Stimulated activated CD4-positive, alpha-beta T cell treated with anti-CD3 and anti-CD28 coated beads, Interleukin-15, amount 100 ng/mL, for 24 hours (primary cell): Measurements from ENCODE around the gene PRODH.
"Not testable (repeated sequence)": the region's sequence is repeated elsewhere in the genome, so short reads cannot be mapped to it uniquely, and the experiment has no call there.

Experiments
- DNase-seq: peaks from one replicate; pipeline ENCODE4 v3.0.0-alpha.2; 2020

The PRODH gene, protein sequence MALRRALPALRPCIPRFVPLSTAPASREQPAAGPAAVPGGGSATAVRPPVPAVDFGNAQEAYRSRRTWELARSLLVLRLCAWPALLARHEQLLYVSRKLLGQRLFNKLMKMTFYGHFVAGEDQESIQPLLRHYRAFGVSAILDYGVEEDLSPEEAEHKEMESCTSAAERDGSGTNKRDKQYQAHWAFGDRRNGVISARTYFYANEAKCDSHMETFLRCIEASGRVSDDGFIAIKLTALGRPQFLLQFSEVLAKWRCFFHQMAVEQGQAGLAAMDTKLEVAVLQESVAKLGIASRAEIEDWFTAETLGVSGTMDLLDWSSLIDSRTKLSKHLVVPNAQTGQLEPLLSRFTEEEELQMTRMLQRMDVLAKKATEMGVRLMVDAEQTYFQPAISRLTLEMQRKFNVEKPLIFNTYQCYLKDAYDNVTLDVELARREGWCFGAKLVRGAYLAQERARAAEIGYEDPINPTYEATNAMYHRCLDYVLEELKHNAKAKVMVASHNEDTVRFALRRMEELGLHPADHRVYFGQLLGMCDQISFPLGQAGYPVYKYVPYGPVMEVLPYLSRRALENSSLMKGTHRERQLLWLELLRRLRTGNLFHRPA

GRCh38 chr22:18935889-18936529, at the start of gene PRODH:
PRODH (minus strand) TSS chr22:18936293; CDS start chr22:18936287, 6 bp downstream.
- no peak for DNase-seq

GRCh38 chr22:18985780-18986179, 49.7 kb upstream of the PRODH start:
- no peak for DNase-seq

DNA sequence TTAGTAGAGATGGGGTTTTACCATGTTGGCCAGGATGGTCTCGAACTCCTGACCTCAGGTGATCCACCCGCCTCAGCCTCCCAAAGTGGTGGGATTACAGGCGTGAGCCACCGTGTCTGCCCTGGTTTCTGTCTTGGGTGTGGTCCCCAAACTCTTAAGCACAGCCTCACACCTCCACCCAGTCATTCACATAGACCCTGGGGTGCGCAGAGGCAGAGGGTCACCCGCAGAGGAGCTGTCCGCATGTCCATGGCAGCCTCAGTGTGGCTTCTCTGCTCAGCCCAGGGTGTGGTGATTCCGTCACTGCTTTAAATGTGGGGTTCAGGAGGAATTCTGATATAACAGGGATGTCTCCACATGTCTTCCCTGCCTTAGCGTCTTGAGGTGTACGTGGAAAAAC, 48.5 kb upstream of the PRODH start:
- DNase-seq, result no peak

GRCh38 chr22:18983120-18983651, 47.1 kb upstream of the PRODH start:
- no peak for DNase-seq

DNA sequence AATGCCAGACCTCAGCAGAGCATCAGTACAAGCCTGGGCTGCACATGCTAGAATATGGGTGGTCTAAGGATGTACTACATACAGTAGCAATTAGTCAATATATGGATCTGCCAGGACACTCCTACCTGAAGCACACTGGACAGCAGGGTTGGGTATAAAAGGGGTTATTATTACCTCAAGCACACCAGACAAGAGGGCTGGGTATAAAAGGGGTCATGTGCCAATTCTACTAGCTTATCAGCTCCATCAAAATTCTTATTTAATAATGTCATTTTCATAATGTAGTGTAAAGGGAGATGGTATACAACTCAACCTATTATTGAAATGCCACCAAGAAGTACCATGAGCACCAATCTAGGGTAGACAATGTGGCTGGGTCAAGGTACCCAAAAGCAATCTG, 44.7 kb upstream of the PRODH start:
- no peak for DNase-seq

DNA sequence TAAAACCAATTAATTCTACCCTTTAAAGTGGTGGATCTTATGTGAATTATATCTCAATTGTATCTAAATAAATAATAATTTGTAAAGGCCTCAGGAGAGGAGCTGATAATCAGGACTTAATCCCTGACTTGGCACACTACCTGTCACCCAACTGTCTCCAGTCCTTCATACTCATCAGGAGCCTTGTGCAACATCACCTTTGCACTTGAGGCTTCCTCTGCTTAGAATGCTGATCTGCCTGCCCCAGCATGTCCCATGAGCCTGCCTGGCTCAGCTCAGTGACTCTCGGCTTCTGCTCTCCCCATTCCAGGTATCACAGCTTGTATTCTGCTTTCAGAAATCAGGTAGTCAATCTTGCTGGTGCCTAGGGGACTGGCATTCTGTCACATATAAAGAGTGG, 43.9 kb upstream of the PRODH start:
- DNase-seq, result no peak

DNA sequence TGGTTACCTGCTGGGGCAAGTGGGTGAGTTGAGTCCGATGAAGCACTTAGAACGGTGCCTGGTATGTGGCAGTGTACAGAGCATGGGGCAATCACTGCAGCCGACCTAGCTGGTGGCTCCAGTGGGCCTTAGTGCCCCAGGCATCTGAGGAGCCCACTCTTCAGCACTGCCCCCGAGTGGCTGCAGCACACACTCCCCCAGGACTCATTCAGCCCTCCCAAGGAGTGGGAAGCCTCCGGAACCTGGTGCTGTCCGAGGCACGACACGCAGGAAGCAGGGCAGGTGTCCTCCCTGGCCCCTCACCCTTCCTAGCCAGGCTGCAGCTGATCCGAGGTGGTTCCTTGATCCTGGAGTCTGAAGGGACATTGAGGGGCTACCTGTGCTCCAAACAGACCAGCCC, 42.4 kb upstream of the PRODH start:
- no peak for DNase-seq

GRCh38 chr22:18977824-18978425, 41.8 kb upstream of the PRODH start:
- DNase-seq, result no peak

DNA sequence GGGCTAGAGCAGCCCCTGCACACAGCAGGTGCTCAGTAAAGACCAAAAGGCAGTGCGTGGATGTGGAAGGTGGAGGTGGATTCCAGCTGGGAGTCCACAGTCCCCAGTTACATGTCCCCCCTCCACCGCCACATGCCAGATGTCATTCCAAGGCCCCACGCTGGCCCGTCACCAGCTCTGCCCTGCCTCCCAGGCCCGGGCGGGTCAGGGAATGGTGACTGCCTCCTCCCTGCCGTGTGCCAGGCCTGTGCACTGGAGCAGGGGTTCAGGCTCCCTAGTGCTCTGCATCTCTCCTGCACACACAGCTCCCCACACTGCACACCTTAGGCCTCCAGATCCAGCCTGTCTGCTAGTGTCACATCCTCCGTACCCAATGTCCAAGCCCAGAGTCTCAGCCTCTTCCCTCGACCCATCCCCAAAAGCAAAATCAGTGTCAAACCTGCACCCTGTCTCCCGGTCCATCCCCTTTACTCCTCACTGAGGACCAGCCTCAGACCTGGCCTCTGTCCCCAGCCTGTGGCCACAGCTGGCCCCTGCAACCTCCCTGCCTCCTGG, 40.2 kb upstream of the PRODH start:
- DNase-seq, result no peak

GRCh38 chr22:18975434-18976196, 39.5 kb upstream of the PRODH start:
- DNase-seq, result no peak

- no peak for DNase-seq
These were observed 38.5 kb upstream of the PRODH start for GRCh38 chr22:18974477-18975180.

GRCh38 chr22:18973264-18974031, 37.4 kb upstream of the PRODH start:
- DNase-seq, result no peak

DNA sequence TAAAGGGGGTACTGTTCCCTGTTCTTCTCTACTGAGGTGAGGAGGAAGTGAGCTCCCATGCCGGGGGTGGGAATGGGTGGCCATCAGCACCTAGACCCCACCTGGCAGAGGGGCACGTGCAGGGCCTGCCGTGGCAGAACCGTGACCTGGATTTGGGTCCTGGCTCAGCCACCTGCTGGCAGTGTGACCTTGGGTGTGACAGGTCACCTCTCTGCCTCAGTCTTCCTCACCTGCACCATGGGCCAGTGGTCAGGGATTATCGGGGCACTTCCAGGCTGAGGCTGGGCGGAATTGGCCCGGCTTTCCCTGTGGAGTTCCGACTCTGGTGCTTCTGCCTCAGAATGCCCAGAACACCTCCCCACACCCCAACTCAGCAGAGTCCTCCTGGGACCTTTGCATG, 36.5 kb upstream of the PRODH start:
- DNase-seq, result not testable (repeated sequence)

DNA sequence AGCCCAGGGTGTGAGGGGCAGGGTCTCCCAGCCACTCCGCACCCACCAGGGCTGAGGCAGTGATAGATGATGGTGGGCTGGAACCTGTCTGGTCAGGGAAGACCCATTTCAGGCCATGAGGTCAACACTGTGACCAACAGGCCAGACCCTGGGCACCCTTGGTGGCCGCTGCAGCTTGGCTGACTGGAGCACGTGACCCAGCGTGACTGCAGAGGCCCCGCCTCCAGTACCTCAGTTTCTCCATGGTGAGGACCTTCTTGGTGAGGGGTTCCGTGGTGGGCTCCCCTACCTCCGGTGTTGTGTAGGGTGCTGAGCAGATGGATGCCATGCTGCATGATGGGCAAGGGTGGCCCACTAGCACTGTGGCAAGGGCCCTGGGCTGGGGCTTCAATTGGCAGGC, 35.9 kb upstream of the PRODH start:
- not testable (repeated sequence) for DNase-seq

DNA sequence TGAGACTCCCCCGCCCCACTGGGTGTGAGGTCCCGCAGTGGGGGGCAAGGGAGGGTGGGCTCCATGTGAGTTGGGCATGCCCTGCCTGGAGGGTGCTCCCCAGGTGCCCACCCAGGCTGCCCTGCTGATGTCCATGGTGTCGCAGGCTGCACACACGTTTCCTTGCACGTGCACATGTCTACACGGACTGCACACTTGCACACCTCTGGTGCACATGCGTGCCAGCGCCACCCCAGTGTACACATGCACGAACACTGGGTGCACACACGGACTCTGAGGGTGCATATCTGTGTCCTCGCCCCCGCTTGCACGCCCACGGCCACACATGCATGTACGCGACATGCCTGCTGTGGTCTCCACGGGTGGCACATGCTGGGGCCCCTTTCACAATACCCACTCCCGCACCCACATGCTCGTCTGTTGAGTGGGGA, 35.2 kb upstream of the PRODH start:
- no peak for DNase-seq

DNA sequence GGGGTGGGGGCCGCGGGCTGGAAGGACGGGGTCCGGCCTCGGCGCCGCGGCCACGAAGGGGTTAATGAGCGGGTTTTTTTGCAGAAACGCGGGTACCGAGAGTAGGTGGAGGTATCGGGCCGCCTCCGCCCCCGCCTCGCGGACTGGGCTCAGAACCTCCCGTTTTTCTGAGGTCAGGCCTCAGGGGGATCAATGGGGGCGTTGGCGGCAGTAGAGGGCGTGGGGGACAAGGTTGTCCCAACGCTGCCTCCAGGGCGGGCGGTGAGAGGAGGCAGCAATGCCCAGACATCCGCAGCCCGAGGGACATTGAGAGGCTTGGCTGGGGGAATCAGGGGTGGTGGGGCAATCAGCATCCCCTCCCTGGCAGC, 34.8 kb upstream of the PRODH start:
- DNase-seq, result no peak

DNA sequence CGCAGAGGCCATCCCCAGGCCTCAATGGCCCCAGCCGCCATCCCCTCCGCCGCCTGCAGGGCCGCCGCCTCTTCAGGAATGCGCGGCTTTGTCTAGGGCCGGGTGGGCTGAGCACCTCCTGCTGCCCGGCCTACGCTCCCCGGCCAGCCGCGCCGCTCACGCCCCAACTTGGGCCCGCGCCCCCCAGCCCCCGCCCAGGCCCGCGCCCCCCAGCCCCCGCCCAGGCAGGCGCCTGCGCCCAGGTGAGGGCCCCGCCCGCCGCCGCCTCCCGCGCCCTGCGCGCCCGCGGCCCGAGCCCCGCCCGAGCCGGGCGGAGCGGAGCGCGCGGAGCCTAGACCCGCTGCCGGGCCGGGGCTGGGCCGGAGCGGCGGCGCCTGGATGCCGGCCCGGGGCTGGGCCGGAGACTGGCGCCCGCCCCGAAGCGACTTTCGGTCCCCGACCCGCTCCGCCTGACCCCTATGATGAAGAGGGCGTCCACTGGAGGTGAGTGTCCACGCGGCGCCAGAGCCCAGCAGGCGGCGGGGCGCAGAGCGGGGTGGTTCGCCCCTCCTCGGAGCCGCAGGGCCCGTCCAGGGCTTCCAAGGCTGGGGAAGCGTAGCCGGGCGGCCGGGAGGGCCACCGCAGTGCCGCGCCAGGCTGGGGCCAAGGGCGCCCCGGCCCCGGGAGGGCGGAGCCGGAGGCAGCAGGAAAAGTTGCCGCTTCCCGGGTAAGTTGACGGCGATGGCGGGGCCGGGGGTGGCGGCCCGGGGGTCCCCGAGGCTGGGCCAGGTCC, 34.3 kb upstream of the PRODH start:
- peak; percentile 37 for DNase-seq

DNA sequence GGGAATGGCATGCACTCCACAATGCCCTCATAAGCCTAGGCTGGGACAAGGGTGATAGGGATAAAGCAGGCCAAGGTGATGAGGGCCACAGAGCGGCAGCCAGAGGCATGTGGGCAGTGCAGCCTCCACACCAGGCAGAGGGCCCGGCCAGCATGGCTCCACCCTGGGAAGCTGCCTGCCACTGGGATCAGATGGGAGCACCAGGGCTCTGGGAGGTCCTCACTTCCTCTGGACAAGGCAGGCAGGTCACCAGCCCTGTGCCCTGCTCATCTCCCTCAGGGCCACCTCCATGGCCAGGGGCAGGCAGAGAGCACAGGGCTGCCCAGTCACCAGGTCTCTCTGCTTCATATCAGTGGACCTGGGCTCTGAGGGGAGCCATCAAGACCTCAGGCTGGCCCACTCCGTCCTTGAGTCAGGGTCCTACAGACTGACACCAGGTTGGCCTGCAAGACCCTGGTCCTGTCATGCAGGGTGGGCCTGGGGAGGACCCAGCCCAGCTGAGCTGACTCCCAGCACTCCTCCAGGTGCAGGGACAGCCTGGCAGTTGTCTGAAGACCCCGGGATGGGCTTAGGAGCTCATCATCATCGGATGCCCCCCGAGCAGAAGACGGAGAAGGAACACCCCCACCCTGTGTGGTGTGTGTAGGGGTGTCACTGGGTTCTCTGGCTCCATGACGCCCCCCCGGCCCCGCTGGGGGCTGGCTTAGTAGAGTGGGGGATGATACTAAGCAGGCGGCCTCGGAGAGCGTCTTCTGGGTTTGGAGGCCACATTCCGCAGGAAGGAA, 33.3 kb upstream of the PRODH start:
- not testable (repeated sequence) for DNase-seq
